Measurements from ENCODE around the gene CRLF1. TPM values are rescaled to one million over a fixed set of nuclear protein-coding genes. Genes with fewer than 3 reads are reported as not detected.

Gene CRLF1
- total and polyA plus RNA-seq, 9 donors: 11.0 to 52.6 (median 35.7) TPM

DNA sequence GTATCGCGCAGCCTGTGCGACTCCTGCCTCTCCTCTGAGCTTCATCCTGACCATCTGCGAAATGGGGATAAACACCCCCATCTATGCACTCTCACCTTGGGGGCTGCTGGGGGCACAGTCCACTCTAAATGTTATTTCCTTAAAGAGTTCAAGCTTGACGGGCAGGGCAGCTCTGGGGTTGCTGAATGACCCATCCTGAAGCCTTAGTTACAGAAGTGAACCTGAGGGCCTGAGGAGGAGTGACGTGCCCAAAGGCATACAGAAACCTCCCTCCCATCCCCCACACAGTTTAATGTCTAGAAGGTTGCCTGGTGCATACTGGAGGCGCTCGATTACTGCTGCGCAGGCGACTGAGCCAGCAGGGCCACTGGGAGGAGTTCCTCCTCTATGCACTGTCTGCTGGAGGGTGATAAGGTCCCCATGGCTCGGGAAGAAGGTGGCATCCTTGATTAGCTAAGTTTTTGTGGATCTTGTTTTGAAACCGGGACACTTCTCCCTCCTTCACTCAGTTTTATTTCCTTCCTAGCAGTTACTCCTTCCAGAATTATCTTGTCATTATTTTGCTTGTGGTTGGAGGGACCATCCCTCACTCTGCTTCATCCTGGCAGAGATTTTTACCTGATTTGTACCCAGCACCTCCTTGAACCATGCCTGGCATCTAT is 62.7 kb downstream of the CRLF1 start:
- 0% methylated on average over 5 of the region's 12 CpGs for WGBS (ENCODE audit: insufficient coverage)

More for the DNA sequence above, 62.7 kb downstream of the CRLF1 start:
- Histone ChIP-seq H3K27me3 (ENCODE audit: control insufficient read depth, insufficient read depth, low read length) (no peaks in the 10 kb centered on the region), H3K36me3 (ENCODE audit: control insufficient read depth, insufficient read depth, low read length) (peaks cover 23% of the 10 kb centered on the region), H3K4me3 (ENCODE audit: low read length) (peak overlapping the region; percentile 13), H3K27ac (ENCODE audit: low read length) (no peak overlapping the region), H3K4me1 (ENCODE audit: control insufficient read depth, insufficient read depth, low read length) (peaks cover 13% of the 10 kb centered on the region), H3K9me3 (replicated peaks; ENCODE audit: control insufficient read depth, low read depth, low read length) (no peaks in the 10 kb centered on the region)
- DNase-seq: peak; percentile 66

Other genes with a start within 250 kb of the CRLF1 start
- 0.62 TPM for gene GDF15, start 220.6 kb downstream of the CRLF1 start, total RNA-seq
- 1 to 10 TPM in 2 of 8 donors, under 1 TPM in 6; 0.33 to 1.8 (median 0.80) TPM for gene GDF15, start 220.6 kb downstream of the CRLF1 start, polyA plus RNA-seq (ENCODE audit: insufficient read depth in 1 of 8, insufficient read length in 8 of 8, low replicate concordance in 1 of 8)
- gene LRRC25, start 209.2 kb downstream of the CRLF1 start, total RNA-seq: 1.5 TPM
- 1 to 10 TPM; 1.2 to 2.4 (median 1.7) TPM for gene LRRC25, start 209.2 kb downstream of the CRLF1 start, polyA plus RNA-seq (ENCODE audit: insufficient read depth in 1 of 8, insufficient read length in 8 of 8, low replicate concordance in 1 of 8)
- gene SSBP4, start 187.4 kb downstream of the CRLF1 start, total RNA-seq: 77.1 TPM
- 100 to 1,000 TPM; 104 to 156 (median 120) TPM for gene SSBP4, start 187.4 kb downstream of the CRLF1 start, polyA plus RNA-seq (ENCODE audit: insufficient read depth in 1 of 8, insufficient read length in 8 of 8, low replicate concordance in 1 of 8)
- 85.8 TPM for gene ISYNA1, start 168.7 kb downstream of the CRLF1 start, total RNA-seq
- gene ISYNA1, start 168.7 kb downstream of the CRLF1 start, polyA plus RNA-seq (ENCODE audit: insufficient read depth in 1 of 8, insufficient read length in 8 of 8, low replicate concordance in 1 of 8): 100 to 1,000 TPM; 122 to 221 (median 180) TPM
- gene ELL, start 84.7 kb downstream of the CRLF1 start, total RNA-seq: 11.4 TPM
- gene ELL, start 84.7 kb downstream of the CRLF1 start, polyA plus RNA-seq (ENCODE audit: insufficient read depth in 1 of 8, insufficient read length in 8 of 8, low replicate concordance in 1 of 8): 10 to 100 TPM; 14.1 to 20.3 (median 16.7) TPM
- gene FKBP8, start 63.2 kb downstream of the CRLF1 start, total RNA-seq: 98.8 TPM
- gene FKBP8, start 63.2 kb downstream of the CRLF1 start, polyA plus RNA-seq (ENCODE audit: insufficient read depth in 1 of 8, insufficient read length in 8 of 8, low replicate concordance in 1 of 8): 100 to 1,000 TPM; 124 to 150 (median 137) TPM
- gene KXD1, start 48.9 kb downstream of the CRLF1 start, total RNA-seq: 47.1 TPM
- 10 to 100 TPM; 60.1 to 82.3 (median 75.3) TPM for gene KXD1, start 48.9 kb downstream of the CRLF1 start, polyA plus RNA-seq (ENCODE audit: insufficient read depth in 1 of 8, insufficient read length in 8 of 8, low replicate concordance in 1 of 8)
- gene UBA52, start 34.9 kb downstream of the CRLF1 start, total RNA-seq: 1,370 TPM
- gene UBA52, start 34.9 kb downstream of the CRLF1 start, polyA plus RNA-seq (ENCODE audit: insufficient read depth in 1 of 8, insufficient read length in 8 of 8, low replicate concordance in 1 of 8): 1,000 to 10,000 TPM; 1,127 to 1,404 (median 1,245) TPM
- gene REX1BD, start 18.0 kb downstream of the CRLF1 start, total RNA-seq: 61.5 TPM
- 10 to 100 TPM; 27.4 to 45.1 (median 36.1) TPM for gene REX1BD, start 18.0 kb downstream of the CRLF1 start, polyA plus RNA-seq (ENCODE audit: insufficient read depth in 1 of 8, insufficient read length in 8 of 8, low replicate concordance in 1 of 8)
- 3.9 TPM for gene TMEM59L, start 6.1 kb upstream of the CRLF1 start, total RNA-seq
- gene TMEM59L, start 6.1 kb upstream of the CRLF1 start, polyA plus RNA-seq (ENCODE audit: insufficient read depth in 1 of 8, insufficient read length in 8 of 8, low replicate concordance in 1 of 8): 10 to 100 TPM in 7 of 8 donors, 1 to 10 TPM in 1; 4.4 to 23.6 (median 15.1) TPM
- 2.0 TPM for gene KLHL26, start 30.2 kb upstream of the CRLF1 start, total RNA-seq
- 1 to 10 TPM; 3.2 to 5.8 (median 4.1) TPM for gene KLHL26, start 30.2 kb upstream of the CRLF1 start, polyA plus RNA-seq (ENCODE audit: insufficient read depth in 1 of 8, insufficient read length in 8 of 8, low replicate concordance in 1 of 8)
- gene CRTC1, start 76.9 kb upstream of the CRLF1 start, total RNA-seq: 4.3 TPM
- gene CRTC1, start 76.9 kb upstream of the CRLF1 start, polyA plus RNA-seq (ENCODE audit: insufficient read depth in 1 of 8, insufficient read length in 8 of 8, low replicate concordance in 1 of 8): 10 to 100 TPM; 11.5 to 18.7 (median 15.0) TPM
- 13.8 TPM for gene COMP, start 184.5 kb upstream of the CRLF1 start, total RNA-seq
- gene COMP, start 184.5 kb upstream of the CRLF1 start, polyA plus RNA-seq (ENCODE audit: insufficient read depth in 1 of 8, insufficient read length in 8 of 8, low replicate concordance in 1 of 8): 10 to 100 TPM in 3 of 8 donors, 1 to 10 TPM in 4, under 1 TPM in 1; 0.88 to 96.3 (median 8.3) TPM
- gene UPF1, start 225.2 kb upstream of the CRLF1 start, total RNA-seq: 31.5 TPM
- 10 to 100 TPM; 29.8 to 44.3 (median 41.6) TPM for gene UPF1, start 225.2 kb upstream of the CRLF1 start, polyA plus RNA-seq (ENCODE audit: insufficient read depth in 1 of 8, insufficient read length in 8 of 8, low replicate concordance in 1 of 8)